Measurements from ENCODE around the gene TNPO3. TPM values are rescaled to one million over a fixed set of nuclear protein-coding genes. Genes with fewer than 3 reads are reported as not detected.
A peak's percentile ranks its signal among the peaks of the same experiment; 100 is the strongest.
"Not testable (repeated sequence)": the region's sequence is repeated elsewhere in the genome, so short reads cannot be mapped to it uniquely, and the experiment has no call there.

Gene TNPO3
- total RNA-seq, 1 experiment from 2014 or later = 57.0 TPM

DNA sequence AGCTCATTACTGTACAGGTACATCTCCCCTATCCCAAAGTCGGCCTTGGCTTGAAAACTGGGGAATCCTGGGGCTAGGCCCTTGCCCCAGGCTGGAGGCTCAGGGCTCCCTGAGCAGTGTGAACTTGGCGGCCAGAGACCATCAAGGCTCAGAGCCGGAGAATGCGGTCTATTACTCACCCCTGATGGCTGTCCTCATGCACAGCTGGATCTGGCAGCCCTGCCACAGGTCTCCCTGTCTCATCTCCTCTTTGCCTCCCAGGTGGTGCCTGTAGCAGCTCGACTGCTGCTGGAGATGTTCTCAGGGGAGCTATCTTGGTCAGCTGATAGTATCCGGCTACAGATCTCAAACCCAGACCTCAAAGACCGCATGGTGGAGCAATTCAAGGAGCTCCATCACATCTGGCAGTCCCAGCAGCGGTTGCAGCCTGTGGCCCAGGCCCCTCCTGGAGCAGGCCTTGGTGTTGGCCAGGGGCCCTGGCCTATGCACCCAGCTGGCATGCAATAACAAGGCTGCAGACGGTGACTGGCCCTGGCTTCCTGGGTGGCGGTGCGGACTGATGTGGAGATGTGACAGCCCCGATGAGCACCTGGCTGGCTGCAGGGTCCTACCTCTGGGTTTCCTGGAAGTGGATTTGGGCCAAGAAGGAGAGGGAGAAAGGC, 106.5 kb downstream of the TNPO3 start:
- Histone ChIP-seq H2AFZ (ENCODE audit: low read length) (no peak overlapping the region), H3K36me3 (ENCODE audit: insufficient read depth, low read length) (peaks cover 4% of the 10 kb centered on the region; the same call in 1 of the 2 replicates), H4K20me1 (ENCODE audit: insufficient read depth, low read depth, low read length) (no peaks in the 10 kb centered on the region), H3K27me3 (ENCODE audit: low read length) (no peaks in the 10 kb centered on the region), H3K4me1 (ENCODE audit: low read length) (no peaks in the 10 kb centered on the region), H3K4me2 (ENCODE audit: low read depth, low read length, poor library complexity, severe bottlenecking) (no peak overlapping the region), H3K27ac (ENCODE audit: low read length) (no peak overlapping the region), H3K9me2 (replicated peaks; ENCODE audit: insufficient read depth, low read length) (no peaks in the 10 kb centered on the region), H3K4me3 (ENCODE audit: low read length) (no peak overlapping the region), H3K79me2 (ENCODE audit: low read length) (no peaks in the 10 kb centered on the region), H3K9ac (ENCODE audit: low read length) (no peak overlapping the region), H3K9me3 (ENCODE audit: low read length) (no peaks in the 10 kb centered on the region)
- DNase-seq = no peak

DNA sequence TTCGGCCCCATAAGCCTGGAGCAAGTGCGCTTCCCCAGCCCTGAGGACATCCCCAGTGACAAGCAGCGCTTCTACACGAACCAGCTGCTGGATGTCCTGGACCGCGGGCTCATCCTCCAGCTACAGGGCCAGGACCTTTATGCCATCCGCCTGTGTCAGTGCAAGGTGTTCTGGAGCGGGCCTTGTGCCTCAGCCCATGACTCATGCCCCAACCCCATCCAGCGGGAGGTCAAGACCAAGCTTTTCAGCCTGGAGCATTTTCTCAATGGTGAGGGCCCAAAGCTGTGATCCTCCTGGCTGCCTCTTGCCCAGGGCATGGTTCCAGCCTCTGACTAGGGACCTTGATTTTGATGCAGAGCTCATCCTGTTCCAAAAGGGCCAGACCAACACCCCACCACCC, 107.1 kb downstream of the TNPO3 start:
- no peak for DNase-seq
- Histone ChIP-seq H3K4me1 (ENCODE audit: low read length) (no peaks in the 10 kb centered on the region), H3K79me2 (ENCODE audit: low read length) (no peaks in the 10 kb centered on the region), H2AFZ (ENCODE audit: low read length) (no peak overlapping the region), H3K27ac (ENCODE audit: low read length) (no peak overlapping the region), H3K9me3 (ENCODE audit: low read length) (no peaks in the 10 kb centered on the region), H3K4me2 (ENCODE audit: low read depth, low read length, poor library complexity, severe bottlenecking) (no peak overlapping the region), H3K4me3 (ENCODE audit: low read length) (no peak overlapping the region), H4K20me1 (ENCODE audit: insufficient read depth, low read depth, low read length) (no peaks in the 10 kb centered on the region), H3K9ac (ENCODE audit: low read length) (no peak overlapping the region), H3K36me3 (ENCODE audit: insufficient read depth, low read length) (no peaks in the 10 kb centered on the region), H3K27me3 (ENCODE audit: low read length) (no peaks in the 10 kb centered on the region), H3K9me2 (replicated peaks; ENCODE audit: insufficient read depth, low read length) (no peaks in the 10 kb centered on the region)

- no peak overlapping the region for H3K27ac ChIP-seq (ENCODE audit: low read length)
- no peaks in the 10 kb centered on the region for H3K27me3 ChIP-seq (ENCODE audit: low read length)
- H3K4me2 ChIP-seq (ENCODE audit: low read depth, low read length, poor library complexity, severe bottlenecking) = no peak overlapping the region
- peak; percentile 69 for DNase-seq
- H3K9ac ChIP-seq (ENCODE audit: low read length) = no peak overlapping the region
- H3K4me3 ChIP-seq (ENCODE audit: low read length) = no peak overlapping the region
- no peaks in the 10 kb centered on the region for H3K4me1 ChIP-seq (ENCODE audit: low read length)
- no peak overlapping the region for H2AFZ ChIP-seq (ENCODE audit: low read length)
- no peaks in the 10 kb centered on the region for H3K36me3 ChIP-seq (ENCODE audit: insufficient read depth, low read length)
- H3K79me2 ChIP-seq (ENCODE audit: low read length) = no peaks in the 10 kb centered on the region
- H4K20me1 ChIP-seq (ENCODE audit: insufficient read depth, low read depth, low read length) = no peaks in the 10 kb centered on the region
- H3K9me2 ChIP-seq (replicated peaks; ENCODE audit: insufficient read depth, low read length) = no peaks in the 10 kb centered on the region
- H3K9me3 ChIP-seq (ENCODE audit: low read length) = no peaks in the 10 kb centered on the region
These were observed 107.7 kb downstream of the TNPO3 start for GRCh38 chr7:128946936-128947830.

GRCh38 chr7:128945668-128946366, 109.1 kb downstream of the TNPO3 start:
- H3K36me3 ChIP-seq (ENCODE audit: insufficient read depth, low read length) = no peaks in the 10 kb centered on the region
- H3K4me3 ChIP-seq (ENCODE audit: low read length) = no peak overlapping the region
- H3K27ac ChIP-seq (ENCODE audit: low read length) = no peak overlapping the region
- H3K79me2 ChIP-seq (ENCODE audit: low read length) = no peaks in the 10 kb centered on the region
- H3K4me1 ChIP-seq (ENCODE audit: low read length) = peaks cover 6% of the 10 kb centered on the region
- H3K9me2 ChIP-seq (replicated peaks; ENCODE audit: insufficient read depth, low read length) = no peaks in the 10 kb centered on the region
- no peaks in the 10 kb centered on the region for H4K20me1 ChIP-seq (ENCODE audit: insufficient read depth, low read depth, low read length)
- H2AFZ ChIP-seq (ENCODE audit: low read length) = no peak overlapping the region
- no peak overlapping the region for H3K9ac ChIP-seq (ENCODE audit: low read length)
- DNase-seq = no peak
- no peak overlapping the region for H3K4me2 ChIP-seq (ENCODE audit: low read depth, low read length, poor library complexity, severe bottlenecking)
- H3K27me3 ChIP-seq (ENCODE audit: low read length) = no peaks in the 10 kb centered on the region
- no peaks in the 10 kb centered on the region for H3K9me3 ChIP-seq (ENCODE audit: low read length)

DNA sequence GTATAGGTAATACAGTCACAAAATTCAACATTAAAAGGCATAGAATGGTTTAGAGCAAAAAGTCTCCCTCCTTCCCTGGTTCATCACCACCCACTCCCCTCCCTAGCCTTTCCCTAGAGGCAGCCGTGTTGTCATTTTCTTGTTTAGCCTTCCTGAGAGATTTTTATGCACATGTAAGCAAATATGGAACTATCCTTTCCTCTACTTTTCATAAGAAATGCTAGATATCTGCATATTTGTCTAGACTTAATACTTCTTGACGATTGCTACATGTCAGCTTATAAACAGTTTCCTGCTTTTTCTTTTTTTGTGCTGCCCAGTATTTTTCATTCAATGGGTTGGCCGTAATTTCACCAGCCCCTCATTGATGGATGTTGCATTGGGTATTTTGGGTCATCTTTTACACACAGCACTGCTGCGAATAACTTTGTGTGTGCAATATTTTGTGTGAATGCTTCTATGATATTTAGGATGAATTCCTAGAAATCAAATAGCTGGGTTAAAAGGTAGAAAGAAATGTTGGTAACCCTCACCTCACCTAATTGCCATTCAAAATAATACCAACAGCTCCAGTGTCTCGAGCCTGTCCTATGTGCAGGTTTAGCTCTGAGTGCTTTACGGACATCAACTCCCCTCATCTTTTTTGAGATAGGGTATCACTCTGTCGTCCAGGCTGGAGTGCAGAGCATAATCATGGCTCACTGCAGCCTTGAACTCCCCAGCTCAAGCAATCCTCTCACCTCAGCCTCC, 110.2 kb downstream of the TNPO3 start:
- Histone ChIP-seq H3K27ac (ENCODE audit: low read length) (no peak overlapping the region), H3K36me3 (ENCODE audit: insufficient read depth, low read length) (no peaks in the 10 kb centered on the region), H3K4me3 (ENCODE audit: low read length) (no peak overlapping the region), H3K4me2 (ENCODE audit: low read depth, low read length, poor library complexity, severe bottlenecking) (no peak overlapping the region), H3K9me2 (replicated peaks; ENCODE audit: insufficient read depth, low read length) (no peaks in the 10 kb centered on the region), H3K4me1 (ENCODE audit: low read length) (peaks cover 17% of the 10 kb centered on the region), H3K9me3 (ENCODE audit: low read length) (no peaks in the 10 kb centered on the region), H2AFZ (ENCODE audit: low read length) (no peak overlapping the region), H4K20me1 (ENCODE audit: insufficient read depth, low read depth, low read length) (no peaks in the 10 kb centered on the region), H3K27me3 (ENCODE audit: low read length) (no peaks in the 10 kb centered on the region), H3K79me2 (ENCODE audit: low read length) (no peaks in the 10 kb centered on the region), H3K9ac (ENCODE audit: low read length) (no peak overlapping the region)
- no peak for DNase-seq

DNA sequence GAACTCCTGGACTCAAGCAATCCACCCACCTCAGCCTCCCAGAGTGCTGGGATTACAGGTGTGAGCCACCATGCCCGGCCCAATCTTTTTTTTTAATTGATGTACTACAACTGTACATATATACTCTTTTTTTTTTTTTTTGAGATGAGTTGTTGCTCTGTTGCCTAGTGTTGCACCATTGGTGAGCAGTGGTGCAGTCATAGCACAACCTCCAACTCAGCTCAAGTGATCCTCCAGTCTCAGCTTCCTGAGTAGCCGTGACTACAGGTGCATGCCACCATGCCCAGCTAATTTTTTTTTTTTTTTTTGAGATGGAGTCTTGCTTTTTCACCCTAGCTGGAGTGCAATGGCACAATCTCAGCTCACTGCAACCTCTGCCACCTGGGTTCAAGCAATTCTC, 111.7 kb downstream of the TNPO3 start:
- H3K36me3 ChIP-seq (ENCODE audit: insufficient read depth, low read length); H3K27ac ChIP-seq (ENCODE audit: low read length); H4K20me1 ChIP-seq (ENCODE audit: insufficient read depth, low read depth, low read length); H3K4me2 ChIP-seq (ENCODE audit: low read depth, low read length, poor library complexity, severe bottlenecking); DNase-seq; H3K27me3 ChIP-seq (ENCODE audit: low read length); H3K9me3 ChIP-seq (ENCODE audit: low read length); H2AFZ ChIP-seq (ENCODE audit: low read length); H3K9ac ChIP-seq (ENCODE audit: low read length); H3K4me3 ChIP-seq (ENCODE audit: low read length); H3K79me2 ChIP-seq (ENCODE audit: low read length); H3K9me2 ChIP-seq (replicated peaks; ENCODE audit: insufficient read depth, low read length): not testable (repeated sequence)
- peaks cover 30% of the 10 kb centered on the region for H3K4me1 ChIP-seq (ENCODE audit: low read length)

- no peaks in the 10 kb centered on the region for H3K9me3 ChIP-seq (ENCODE audit: low read length)
- H4K20me1 ChIP-seq (ENCODE audit: insufficient read depth, low read depth, low read length) = no peaks in the 10 kb centered on the region
- no peak for DNase-seq
- H3K4me3 ChIP-seq (ENCODE audit: low read length) = no peak overlapping the region
- no peak overlapping the region for H3K9ac ChIP-seq (ENCODE audit: low read length)
- no peak overlapping the region for H3K27ac ChIP-seq (ENCODE audit: low read length)
- no peaks in the 10 kb centered on the region for H3K79me2 ChIP-seq (ENCODE audit: low read length)
- H3K36me3 ChIP-seq (ENCODE audit: insufficient read depth, low read length) = no peaks in the 10 kb centered on the region
- no peak overlapping the region for H2AFZ ChIP-seq (ENCODE audit: low read length)
- H3K4me1 ChIP-seq (ENCODE audit: low read length) = peaks cover 39% of the 10 kb centered on the region
- H3K4me2 ChIP-seq (ENCODE audit: low read depth, low read length, poor library complexity, severe bottlenecking) = no peak overlapping the region
- no peaks in the 10 kb centered on the region for H3K27me3 ChIP-seq (ENCODE audit: low read length)
- H3K9me2 ChIP-seq (replicated peaks; ENCODE audit: insufficient read depth, low read length) = no peaks in the 10 kb centered on the region
These were observed 112.9 kb downstream of the TNPO3 start for GRCh38 chr7:128941946-128942526.
